Natural killer cell (primary cell): Measurements from ENCODE around the gene CSTF1. TPM values are rescaled to one million over a fixed set of nuclear protein-coding genes. Genes with fewer than 3 reads are reported as not detected.

ENCODE experiments used
- ATAC-seq, 3 donors: fragments of 150-1000 bp in 2 of 3; fragments of 200-7000 bp in 1 of 3; cut with Tn5 transposase; 1 replicate in 1 of 3; 2 replicates in 2 of 3; pipeline ENCODE4 v1.10.0; 2021; ENCODE audit warnings: mild to moderate bottlenecking in 2 of 3, moderate library complexity in 2 of 3
- DNase-seq, 2 donors: peaks; one replicate each; pipeline versions ENCODE4 v3.0.0 to v3.0.0-alpha.2; 2013 to 2021; ENCODE audit warnings: mixed read lengths in 1 of 2
- H3K27ac ChIP-seq: one replicate; pipeline ENCODE4 v1.5.1; 2013; ENCODE audit warnings: mild to moderate bottlenecking, low read length
- H3K27me3 ChIP-seq: one replicate; pipeline ENCODE4 v1.6.1; 2013; ENCODE audit warnings: low read length; ENCODE audit not compliant: control insufficient read depth, insufficient read depth
- H3K36me3 ChIP-seq: one replicate; pipeline ENCODE4 v1.6.1; 2013; ENCODE audit warnings: low read length; ENCODE audit not compliant: control insufficient read depth, insufficient read depth
- H3K4me1 ChIP-seq: one replicate; pipeline ENCODE4 v1.6.1; 2013; ENCODE audit warnings: low read length; ENCODE audit not compliant: control insufficient read depth, insufficient read depth
- H3K4me3 ChIP-seq: one replicate; pipeline ENCODE4 v1.5.1; 2013; ENCODE audit warnings: low read length
- H3K9me3 ChIP-seq: one replicate; pipeline ENCODE4 v1.6.1; 2013; ENCODE audit warnings: low read length; ENCODE audit not compliant: control insufficient read depth, insufficient read depth
- H3K27ac Mint-ChIP-seq, 2 donors: one replicate each; pipeline ENCODE4 v1.8.0; 2022; ENCODE audit warnings: mild to moderate bottlenecking in 2 of 2, mixed read lengths in 2 of 2, moderate library complexity in 1 of 2
- H3K27me3 Mint-ChIP-seq, 2 donors: one replicate each; pipeline ENCODE4 v1.8.0; 2022; ENCODE audit warnings: low read depth in 2 of 2, mixed read lengths in 2 of 2
- H3K36me3 Mint-ChIP-seq: one replicate; pipeline ENCODE4 v1.8.0; 2022; ENCODE audit warnings: mixed read lengths
- H3K4me1 Mint-ChIP-seq, 2 donors: one replicate each; pipeline ENCODE4 v1.8.0; 2022; ENCODE audit warnings: mixed read lengths in 2 of 2
- H3K4me3 Mint-ChIP-seq: one replicate; pipeline ENCODE4 v1.8.0; 2022; ENCODE audit warnings: mild to moderate bottlenecking, moderate library complexity, mixed read lengths
- H3K9me3 Mint-ChIP-seq, 2 donors: one replicate each; pipeline ENCODE4 v1.8.0; 2022; ENCODE audit warnings: mixed read lengths in 2 of 2
- WGBS: methylation state at CpG from one replicate; pipeline ENCODE4 v1.1.7; 2013; ENCODE audit warnings: missing lambda C conversion rate; ENCODE audit not compliant: insufficient coverage; 5-methylcytosine and 5-hydroxymethylcytosine counted together
- intact Hi-C: fragments of 100-400 bp; cut with micrococcal nuclease; formaldehyde crosslinking; loops from one replicate; pipeline ENCODE4 v1.14.2; 2022
- total RNA-seq, 4 donors: library from RNA; stranded (reverse); fragments of 120-200 nt in 1 of 4; gene quantifications; one replicate each; pipeline versions ENCODE4 v1.2.3 to v1.2.4, GENCODE V29; 2013 to 2022
- TF ChIP-seq, protein P1 (sequence below): fragments of 200-600 bp; IDR thresholded peaks from one replicate; pipeline ENCODE4 v1.8.0; 2022; ENCODE audit warnings: antibody characterized with exemption

CSTF1 gene
- total RNA-seq, 3 donors from 2014 or later (not counting 1 experiment from before 2014, with no cell fraction given), result 15.8 to 24.3 (median 18.5) TPM

DNA sequence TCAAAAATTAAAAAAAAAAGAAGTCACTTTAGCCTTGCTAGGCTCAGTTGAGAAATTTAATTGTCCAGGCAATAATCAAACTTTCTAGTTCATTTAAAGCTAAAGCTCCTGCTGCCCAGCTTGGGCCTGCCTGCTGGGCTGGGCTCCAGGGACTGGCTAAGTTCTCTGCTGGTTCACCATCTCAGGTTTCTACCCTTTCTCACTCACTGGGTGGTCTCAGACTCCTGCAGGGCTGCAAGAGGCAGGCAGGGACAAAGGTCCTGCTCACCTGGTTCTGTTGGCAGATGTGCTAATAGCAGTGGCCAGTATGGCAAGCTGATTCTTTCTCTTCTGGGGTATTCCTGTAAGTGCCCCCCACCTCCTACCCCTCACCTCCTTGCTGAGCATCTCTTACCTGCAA, 54.8 kb downstream of the CSTF1 start:
- Mint-ChIP-seq H3K4me3 (no peak overlapping the region), H3K4me1 (peaks cover 7 to 8% of the 10 kb centered on the region in 2 donors), H3K27ac (no peak overlapping the region), H3K9me3 (no peaks in the 10 kb centered on the region), H3K36me3 (peaks cover 13% of the 10 kb centered on the region), H3K27me3 (no peaks in the 10 kb centered on the region)
- DNase-seq, result no peak
- ATAC-seq, result no peak
- H3K27me3 ChIP-seq, result no peaks in the 10 kb centered on the region
- H3K4me1 ChIP-seq, result peaks cover 6% of the 10 kb centered on the region
- H3K9me3 ChIP-seq, result no peaks in the 10 kb centered on the region
- TF ChIP-seq, protein P1, sequence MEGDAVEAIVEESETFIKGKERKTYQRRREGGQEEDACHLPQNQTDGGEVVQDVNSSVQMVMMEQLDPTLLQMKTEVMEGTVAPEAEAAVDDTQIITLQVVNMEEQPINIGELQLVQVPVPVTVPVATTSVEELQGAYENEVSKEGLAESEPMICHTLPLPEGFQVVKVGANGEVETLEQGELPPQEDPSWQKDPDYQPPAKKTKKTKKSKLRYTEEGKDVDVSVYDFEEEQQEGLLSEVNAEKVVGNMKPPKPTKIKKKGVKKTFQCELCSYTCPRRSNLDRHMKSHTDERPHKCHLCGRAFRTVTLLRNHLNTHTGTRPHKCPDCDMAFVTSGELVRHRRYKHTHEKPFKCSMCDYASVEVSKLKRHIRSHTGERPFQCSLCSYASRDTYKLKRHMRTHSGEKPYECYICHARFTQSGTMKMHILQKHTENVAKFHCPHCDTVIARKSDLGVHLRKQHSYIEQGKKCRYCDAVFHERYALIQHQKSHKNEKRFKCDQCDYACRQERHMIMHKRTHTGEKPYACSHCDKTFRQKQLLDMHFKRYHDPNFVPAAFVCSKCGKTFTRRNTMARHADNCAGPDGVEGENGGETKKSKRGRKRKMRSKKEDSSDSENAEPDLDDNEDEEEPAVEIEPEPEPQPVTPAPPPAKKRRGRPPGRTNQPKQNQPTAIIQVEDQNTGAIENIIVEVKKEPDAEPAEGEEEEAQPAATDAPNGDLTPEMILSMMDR, result no peak
- H3K27ac ChIP-seq, result no peak overlapping the region
- intact Hi-C loops, result no loop called here
- peaks cover 5% of the 10 kb centered on the region for H3K36me3 ChIP-seq
- no peak overlapping the region for H3K4me3 ChIP-seq

DNA sequence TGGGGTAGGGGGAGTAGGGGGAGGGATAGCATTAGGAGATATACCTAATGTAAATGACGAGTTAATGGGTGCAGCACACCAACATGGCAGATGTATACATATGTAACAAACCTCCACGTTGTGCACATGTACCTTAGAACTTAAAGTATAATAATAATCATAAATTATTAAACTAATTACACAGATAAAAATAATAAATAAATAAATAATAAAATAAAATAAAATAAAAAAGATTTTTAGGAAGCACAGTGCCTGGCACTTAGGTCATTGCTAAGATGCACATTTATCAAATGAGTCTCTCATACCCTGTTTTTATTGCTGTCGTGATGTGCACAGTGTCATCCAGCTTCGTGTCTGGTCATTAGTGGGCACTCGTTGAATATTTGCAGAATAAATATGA, 57.0 kb downstream of the CSTF1 start:
- no peak overlapping the region for H3K4me3 ChIP-seq
- no peak overlapping the region for H3K27ac ChIP-seq
- WGBS, result 100% methylated on average over 1 of the region's 5 CpGs
- DNase-seq (no peak), ATAC-seq (no peak)
- TF ChIP-seq, protein P1, result no peak
- Mint-ChIP-seq H3K4me1 (no peaks in the 10 kb centered on the region), H3K9me3 (no peaks in the 10 kb centered on the region), H3K27me3 (no peaks in the 10 kb centered on the region), H3K36me3 (peaks cover 13% of the 10 kb centered on the region), H3K4me3 (no peak overlapping the region), H3K27ac (no peak overlapping the region)
- peaks cover 4% of the 10 kb centered on the region for H3K4me1 ChIP-seq
- H3K27me3 ChIP-seq, result no peaks in the 10 kb centered on the region
- H3K36me3 ChIP-seq, result peaks cover 13% of the 10 kb centered on the region
- intact Hi-C loops, result no loop called here
- no peaks in the 10 kb centered on the region for H3K9me3 ChIP-seq

DNA sequence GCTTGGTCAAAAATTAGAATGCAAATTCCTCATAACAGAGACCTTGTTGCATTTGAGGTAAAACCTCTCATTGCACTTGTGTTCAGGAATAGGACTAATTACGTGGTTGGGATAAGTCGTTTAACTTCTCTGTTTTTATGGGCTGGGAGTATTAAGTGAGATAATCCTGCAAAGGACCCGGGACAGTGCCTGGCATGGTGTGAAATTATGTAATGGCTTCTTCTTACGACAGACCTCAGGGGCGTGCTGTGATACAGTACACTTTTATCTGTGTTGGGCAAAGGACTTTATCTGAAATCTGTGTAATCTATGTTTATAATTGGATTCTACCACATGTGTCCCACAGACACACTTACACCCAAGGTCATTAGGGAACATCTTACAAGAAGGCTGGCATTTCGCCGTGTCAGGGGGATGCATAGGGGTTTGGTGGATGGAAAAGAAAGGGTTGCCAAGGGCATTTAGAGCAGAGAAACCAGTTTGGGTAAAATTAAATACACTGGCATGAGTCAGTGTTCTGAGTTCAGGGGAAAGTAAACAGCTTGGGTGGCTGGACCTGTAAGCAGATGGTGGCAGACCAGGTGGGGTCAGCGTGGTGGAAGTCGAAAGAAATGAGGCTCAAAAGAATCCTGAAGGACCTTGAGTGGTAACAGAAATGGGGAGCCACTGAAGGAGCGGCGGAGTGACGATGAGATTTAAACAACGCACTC, 58.8 kb downstream of the CSTF1 start:
- Histone ChIP-seq H3K4me1 (peaks cover 4% of the 10 kb centered on the region), H3K9me3 (no peaks in the 10 kb centered on the region), H3K36me3 (peaks cover 13% of the 10 kb centered on the region), H3K27ac (no peak overlapping the region), H3K27me3 (no peaks in the 10 kb centered on the region), H3K4me3 (no peak overlapping the region)
- intact Hi-C loops, result no loop called here
- H3K36me3 Mint-ChIP-seq, result peaks cover 13% of the 10 kb centered on the region
- no peak overlapping the region for H3K27ac Mint-ChIP-seq
- ATAC-seq (no peak), DNase-seq (no peak)
- no peaks in the 10 kb centered on the region for H3K4me1 Mint-ChIP-seq
- no peak overlapping the region for H3K4me3 Mint-ChIP-seq
- no peaks in the 10 kb centered on the region for H3K27me3 Mint-ChIP-seq
- 92% methylated on average over 13 of the region's 13 CpGs for WGBS
- no peaks in the 10 kb centered on the region for H3K9me3 Mint-ChIP-seq
- TF ChIP-seq, protein P1, result no peak

GRCh38 chr20:56453352-56453751, 60.9 kb downstream of the CSTF1 start:
- Mint-ChIP-seq H3K27me3 (no peaks in the 10 kb centered on the region), H3K4me1 (no peaks in the 10 kb centered on the region), H3K27ac (no peak overlapping the region), H3K4me3 (no peak overlapping the region), H3K36me3 (peaks cover 13% of the 10 kb centered on the region), H3K9me3 (no peaks in the 10 kb centered on the region)
- no peak for ATAC-seq
- H3K36me3 ChIP-seq, result peaks cover 13% of the 10 kb centered on the region
- no peak for DNase-seq
- WGBS, result 19% methylated on average over 3 of the region's 5 CpGs
- TF ChIP-seq, protein P1, result no peak
- H3K4me3 ChIP-seq, result no peak overlapping the region
- H3K27ac ChIP-seq, result no peak overlapping the region
- no peaks in the 10 kb centered on the region for H3K27me3 ChIP-seq
- intact Hi-C loops, result no loop called here
- peaks cover 4% of the 10 kb centered on the region for H3K4me1 ChIP-seq
- H3K9me3 ChIP-seq, result no peaks in the 10 kb centered on the region
